GM18508 (cell line): ENCODE data around the gene DDX39B.
"Not testable (repeated sequence)": the region's sequence is repeated elsewhere in the genome, so short reads cannot be mapped to it uniquely, and the experiment has no call there.

Source experiments
- ATAC-seq: cut with Tn5 transposase; IDR thresholded peaks from one replicate; pipeline ENCODE4 v1.9.1; 2021; ENCODE audit warnings: moderate number of reproducible peaks; ENCODE audit not compliant: insufficient read depth, unreplicated experiment

DDX39B gene

GRCh38 chr6:31541658-31542521 is at the start of gene DDX39B:
Gene DDX39B (minus strand): TSS chr6:31542003. CDS start chr6:31540532, 1,471 bp downstream.
- ATAC-seq: peak; percentile 41

GRCh38 chr6:31590691-31591090 is 48.9 kb upstream of the DDX39B start:
- ATAC-seq: not testable (repeated sequence)

- no peak for ATAC-seq
Measured at GRCh38 chr6:31588871-31589650, 47.3 kb upstream of the DDX39B start.

- ATAC-seq: no peak
Measured at GRCh38 chr6:31587791-31588777, 46.3 kb upstream of the DDX39B start.

GRCh38 chr6:31586599-31587281 is 44.9 kb upstream of the DDX39B start:
- no peak for ATAC-seq

- no peak for ATAC-seq
Measured at GRCh38 chr6:31586008-31586407, 44.2 kb upstream of the DDX39B start, which contains the start of gene LST1. Gene LST1 (plus strand): TSS chr6:31586277. CDS start chr6:31587300, 1,023 bp downstream.

- no peak for ATAC-seq
Measured at GRCh38 chr6:31585491-31585890, 43.7 kb upstream of the DDX39B start.

GRCh38 chr6:31582230-31582643 is 40.4 kb upstream of the DDX39B start, which contains the start of gene LTB:
Gene LTB (minus strand): TSS chr6:31582424. CDS start chr6:31582417, 7 bp downstream.
- no peak for ATAC-seq

GRCh38 chr6:31581434-31582229 is 39.8 kb upstream of the DDX39B start:
- no peak for ATAC-seq

- no peak for ATAC-seq
Measured at GRCh38 chr6:31580807-31581433, 39.1 kb upstream of the DDX39B start.

- no peak for ATAC-seq
Measured at GRCh38 chr6:31580438-31580740, 38.6 kb upstream of the DDX39B start.

- ATAC-seq: no peak
Measured at GRCh38 chr6:31579546-31580437, 38.0 kb upstream of the DDX39B start.

- no peak for ATAC-seq
Measured at GRCh38 chr6:31579119-31579505, 37.3 kb upstream of the DDX39B start.

GRCh38 chr6:31578184-31579118 is 36.6 kb upstream of the DDX39B start:
- ATAC-seq: no peak

- ATAC-seq: no peak
Measured at GRCh38 chr6:31577579-31577966, 35.8 kb upstream of the DDX39B start.

- no peak for ATAC-seq
Measured at GRCh38 chr6:31576897-31577578, 35.2 kb upstream of the DDX39B start.
